T-helper 1 cell treated with Interleukin-12 subunit alpha and Interleukin-12 subunit beta and Interleukin-4 antibody, amounts not matched to agents 30 ng/mL and 1 ng/mL, for 36 hours (primary cell): ENCODE results near the gene MAB21L2. TPM values are rescaled to one million over a fixed set of nuclear protein-coding genes. Genes with fewer than 3 reads are reported as not detected.
"Not testable (repeated sequence)": the region's sequence is repeated elsewhere in the genome, so short reads cannot be mapped to it uniquely, and the experiment has no call there.

ENCODE experiments used
- intact Hi-C: fragments of 100-400 bp; cut with micrococcal nuclease; formaldehyde crosslinking; loops from one replicate; pipeline ENCODE4 v1.15.1; 2024
- total RNA-seq: library from RNA; stranded (reverse); gene quantifications from 2 replicates; pipeline ENCODE4 v1.2.3, GENCODE V29; 2022

The MAB21L2 gene
- total RNA-seq, result not detected in 2 replicates

GRCh38 chr4:150582146-150582872 lies at the start of gene MAB21L2:
MAB21L2 (plus strand) TSS chr4:150582151; CDS start chr4:150583030, 879 bp downstream.
- intact Hi-C loops, result no loop called here

- intact Hi-C loops, result no loop called here
These were observed 48.3 kb upstream of the MAB21L2 start for GRCh38 chr4:150533673-150534072.

DNA sequence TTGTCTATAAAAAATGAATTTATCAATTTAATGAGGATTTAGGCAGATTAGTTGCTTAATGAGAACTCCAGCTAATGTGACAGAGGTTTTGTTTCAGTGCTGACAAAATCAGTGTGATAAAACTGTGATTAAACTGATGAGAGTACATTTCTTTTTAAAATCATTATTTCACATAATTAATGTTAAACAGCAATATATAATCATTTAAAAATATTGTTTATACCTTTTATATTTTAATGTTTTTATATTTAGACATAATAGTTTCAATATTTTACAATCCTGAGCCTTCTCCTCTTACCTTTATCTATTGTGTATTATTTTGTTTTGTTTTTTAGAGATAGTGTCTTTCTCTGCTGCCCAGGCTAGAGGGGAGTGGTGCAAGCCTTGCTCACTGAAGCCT lies 47.1 kb upstream of the MAB21L2 start:
- intact Hi-C loops, result no loop called here

DNA sequence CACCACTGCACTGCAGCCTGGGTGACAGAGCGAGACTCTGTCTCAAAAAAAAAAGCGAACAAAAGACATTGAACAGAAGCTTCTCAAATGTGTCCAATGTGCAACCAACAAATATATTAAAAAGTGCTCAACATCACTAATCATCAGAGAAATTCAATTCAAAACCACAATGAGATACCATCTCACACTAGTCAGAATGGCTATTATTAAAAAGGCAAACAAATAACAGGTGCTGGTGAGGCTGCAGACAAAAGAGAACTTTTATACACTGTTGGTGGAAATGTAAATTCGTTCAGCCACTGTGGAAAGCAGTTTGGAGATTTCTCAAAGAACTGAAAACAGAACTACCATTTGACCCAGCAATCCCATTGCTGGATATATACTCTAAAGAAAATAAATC lies 44.0 kb upstream of the MAB21L2 start:
- intact Hi-C loops, result not testable (repeated sequence)

DNA sequence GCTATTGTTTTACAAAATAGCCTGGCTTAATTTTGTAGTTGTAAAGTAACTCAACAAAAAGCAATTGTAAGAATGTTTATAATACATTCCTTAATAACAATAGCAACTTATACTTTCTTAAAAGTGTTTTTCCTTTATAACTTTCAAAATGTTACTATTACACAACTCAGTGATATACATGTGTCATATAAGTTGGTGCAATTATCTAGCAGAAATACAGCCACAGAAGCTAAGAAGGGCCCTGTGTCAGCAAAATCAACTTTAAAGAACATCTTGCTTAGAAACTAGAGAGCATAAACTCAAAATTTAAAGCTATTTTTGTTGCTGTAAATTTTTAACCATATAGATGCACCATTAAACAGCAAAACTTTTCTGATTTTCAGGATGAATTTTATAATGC lies 41.4 kb upstream of the MAB21L2 start:
- intact Hi-C loops, result no loop called here

- intact Hi-C loops, result no loop called here
These were observed 41.0 kb upstream of the MAB21L2 start for GRCh38 chr4:150540959-150541360.

DNA sequence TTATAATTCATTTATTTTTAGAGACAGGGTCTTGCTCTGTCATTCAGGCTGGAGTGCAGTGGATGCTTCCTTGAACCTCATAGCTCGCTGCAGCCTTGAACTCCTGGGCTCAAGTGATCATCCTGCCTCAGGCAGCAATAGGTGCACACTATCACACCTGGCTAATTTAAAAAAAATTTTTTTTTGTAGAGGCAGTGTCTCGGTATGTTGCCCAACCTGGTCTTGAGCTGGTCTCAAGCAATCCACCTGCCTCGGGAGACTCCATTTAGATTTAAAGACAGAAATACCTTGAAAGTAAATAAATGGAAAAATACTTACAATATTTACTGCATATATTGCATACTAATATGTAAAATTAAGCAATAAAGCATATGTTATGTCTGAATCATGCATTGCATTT lies 40.3 kb upstream of the MAB21L2 start:
- intact Hi-C loops, result no loop called here

DNA sequence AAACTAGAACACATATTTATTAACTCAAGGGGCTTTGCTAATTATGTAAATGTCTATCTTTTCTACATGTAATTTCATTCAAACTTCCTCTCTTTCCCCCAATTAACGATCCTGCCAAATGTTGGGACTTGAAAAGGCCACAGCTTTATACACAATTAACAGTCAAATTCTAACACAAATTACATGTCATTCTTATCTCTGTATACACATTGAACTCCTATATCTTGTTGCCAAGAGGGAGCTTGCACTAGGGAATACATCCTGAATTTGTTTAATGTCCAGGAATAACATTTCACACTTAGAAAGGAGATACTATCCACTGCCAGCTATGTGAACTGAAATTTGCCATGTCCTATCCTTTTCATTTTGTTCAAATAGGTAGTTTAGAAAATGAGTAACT lies 38.9 kb upstream of the MAB21L2 start:
- intact Hi-C loops, result no loop called here

GRCh38 chr4:150546286-150546685 lies 35.7 kb upstream of the MAB21L2 start:
- intact Hi-C loops, result no loop called here

DNA sequence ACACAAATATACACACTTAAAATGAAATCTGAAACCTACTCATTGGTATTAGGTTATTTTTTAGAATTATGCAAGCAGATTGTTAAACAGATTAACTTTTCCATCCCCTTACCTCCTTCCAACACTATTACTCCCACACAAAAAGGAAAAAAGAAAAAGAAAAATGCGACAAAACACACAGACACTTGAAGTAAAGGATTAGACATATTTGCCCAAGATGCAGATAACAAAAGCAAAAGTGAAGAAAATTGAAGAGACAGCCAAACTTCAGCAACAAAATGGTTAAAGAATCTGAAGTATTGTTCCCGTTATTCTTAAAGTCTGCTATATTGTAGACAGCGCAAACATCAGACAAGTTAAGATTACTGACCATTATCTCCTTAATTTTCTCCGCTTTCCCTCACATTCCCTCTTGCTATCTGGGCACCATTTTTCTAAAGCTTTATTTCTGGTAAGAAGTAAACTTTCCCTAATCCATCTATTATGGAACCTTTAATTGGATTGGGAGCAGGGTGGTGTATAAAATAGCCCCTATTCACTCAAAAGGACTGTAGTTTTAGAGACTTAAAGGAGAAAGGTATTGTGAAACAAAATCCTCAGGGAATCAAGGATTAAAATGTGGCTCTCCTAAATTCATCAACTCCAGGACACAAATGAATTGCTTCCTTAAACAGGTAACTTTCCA lies 34.7 kb upstream of the MAB21L2 start:
- intact Hi-C loops, result no loop called here

DNA sequence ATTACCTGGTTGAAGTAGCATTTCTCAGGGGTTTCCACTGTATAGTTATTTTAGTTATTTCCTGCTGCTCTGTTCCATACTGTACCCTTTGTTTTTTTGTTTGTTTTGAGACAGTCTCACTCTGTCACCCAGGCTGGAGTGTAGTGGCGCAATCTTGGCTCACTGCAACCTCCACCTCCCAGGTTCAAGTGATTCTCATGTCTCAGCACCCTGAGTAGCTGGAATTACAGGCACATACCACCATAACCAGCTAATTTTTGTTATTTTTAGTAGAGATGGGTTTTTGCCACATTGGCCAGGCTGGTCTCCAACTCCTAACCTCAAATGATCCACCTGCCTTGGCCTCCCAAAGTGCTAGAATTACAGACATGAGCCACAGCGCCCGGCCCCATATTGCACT lies 24.1 kb upstream of the MAB21L2 start:
- intact Hi-C loops, result not testable (repeated sequence)

DNA sequence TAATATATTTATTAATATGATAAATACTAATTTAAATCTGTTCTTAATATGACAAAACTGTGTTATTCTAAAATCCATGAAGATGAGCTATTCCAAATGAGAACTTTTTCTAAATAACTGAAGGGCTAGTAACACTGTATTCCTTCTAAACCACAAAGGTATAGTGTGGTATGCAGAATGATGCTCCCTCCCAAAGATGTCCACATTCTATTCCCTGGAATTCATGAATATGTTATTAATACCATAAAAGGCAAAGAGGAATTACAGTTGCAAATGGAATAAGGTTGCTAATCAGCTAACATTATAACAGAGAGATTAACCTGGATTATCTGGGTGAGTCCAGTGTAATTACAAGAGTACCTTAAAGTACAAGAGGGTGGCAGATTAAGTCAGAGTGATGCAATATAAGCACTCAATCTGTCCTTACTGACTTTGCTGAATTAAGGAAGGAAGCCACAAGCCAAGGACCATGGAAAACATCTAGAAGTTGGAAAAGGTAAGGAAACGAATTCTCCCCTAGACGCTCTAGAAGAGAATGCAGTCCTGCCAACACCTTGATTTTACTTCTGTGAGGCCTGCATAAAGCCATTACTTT lies 20.7 kb upstream of the MAB21L2 start:
- intact Hi-C loops, result no loop called here

DNA sequence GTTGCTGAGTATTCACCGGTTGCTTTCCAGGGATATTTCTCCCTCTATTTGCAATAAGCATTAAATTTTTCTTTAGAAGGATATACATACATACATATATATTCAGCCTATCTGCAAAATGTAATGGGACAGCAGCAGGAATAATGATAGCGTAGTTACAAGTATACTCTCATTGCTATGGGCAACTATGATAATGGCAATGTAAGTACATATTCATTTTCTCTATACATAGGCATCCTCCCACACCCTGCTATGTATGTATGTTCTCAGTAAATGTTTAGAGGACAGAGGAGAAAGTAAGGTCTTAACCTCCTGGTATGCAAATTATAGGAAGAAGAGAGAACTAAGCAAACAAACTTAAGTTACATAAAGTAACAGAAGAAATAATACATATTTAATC lies 19.7 kb upstream of the MAB21L2 start:
- intact Hi-C loops, result no loop called here

- intact Hi-C loops, result no loop called here
These were observed 19.2 kb upstream of the MAB21L2 start for GRCh38 chr4:150562751-150563150.

DNA sequence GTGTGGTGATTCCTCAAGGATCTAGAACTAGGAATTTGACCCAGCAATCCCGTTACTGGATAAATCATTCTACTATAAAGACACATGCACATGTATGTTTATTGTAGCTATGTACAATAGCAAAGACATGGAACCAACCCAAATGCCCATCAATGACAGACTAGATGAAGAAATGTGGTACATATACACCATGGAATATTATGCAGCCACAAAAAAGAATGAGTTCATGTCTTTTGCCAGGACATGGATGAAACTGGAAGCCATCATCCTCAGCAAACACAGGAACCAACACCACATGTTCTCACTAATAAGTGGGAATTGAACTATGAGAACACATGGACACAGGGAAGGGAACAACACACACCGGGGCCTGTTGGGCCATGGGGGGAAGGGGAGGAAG lies 17.0 kb upstream of the MAB21L2 start:
- intact Hi-C loops, result not testable (repeated sequence)

GRCh38 chr4:150567070-150567469 lies 14.9 kb upstream of the MAB21L2 start:
- intact Hi-C loops, result no loop called here

GRCh38 chr4:150569384-150569987 lies 12.5 kb upstream of the MAB21L2 start:
- intact Hi-C loops, result no loop called here

- intact Hi-C loops, result no loop called here
These were observed 11.9 kb upstream of the MAB21L2 start for GRCh38 chr4:150569998-150570535.

GRCh38 chr4:150570862-150571261 lies 11.1 kb upstream of the MAB21L2 start:
- intact Hi-C loops, result no loop called here

DNA sequence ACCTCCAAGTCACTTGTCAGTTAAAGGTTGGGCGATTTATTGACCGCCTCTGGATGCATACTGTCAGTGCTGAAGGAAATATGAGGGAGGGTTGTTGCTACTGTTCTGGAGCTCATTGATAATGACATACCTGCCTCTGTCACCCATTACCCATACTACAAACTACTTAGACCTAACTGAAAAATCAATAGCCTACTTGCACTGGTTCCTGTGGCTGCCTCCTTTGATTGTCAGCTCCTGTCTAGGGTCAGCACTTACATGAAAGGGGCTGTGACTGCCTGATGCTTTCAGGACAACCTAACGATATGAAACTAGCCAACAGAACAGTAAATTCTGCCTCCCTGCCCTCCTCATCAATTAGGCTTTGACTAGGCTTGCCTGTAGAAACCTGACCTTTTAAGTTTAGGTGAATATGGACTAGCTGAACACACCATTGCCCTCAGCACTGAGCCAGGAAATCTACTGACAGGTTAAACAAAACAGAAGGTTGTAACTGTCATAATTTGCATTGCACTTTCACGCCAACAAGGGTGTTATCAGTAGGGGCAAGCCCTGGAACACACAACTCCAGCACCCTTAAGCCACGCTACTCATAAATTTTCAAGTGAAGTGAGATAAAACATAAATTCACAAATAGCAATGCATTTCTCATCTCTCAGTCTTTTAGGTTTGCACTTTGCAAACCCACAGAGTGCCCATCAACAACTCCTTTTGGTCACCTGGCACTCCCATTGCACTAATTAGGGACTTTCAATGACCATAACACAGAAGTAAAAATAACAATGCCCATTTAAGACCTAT lies 9.0 kb upstream of the MAB21L2 start:
- intact Hi-C loops, result no loop called here

DNA sequence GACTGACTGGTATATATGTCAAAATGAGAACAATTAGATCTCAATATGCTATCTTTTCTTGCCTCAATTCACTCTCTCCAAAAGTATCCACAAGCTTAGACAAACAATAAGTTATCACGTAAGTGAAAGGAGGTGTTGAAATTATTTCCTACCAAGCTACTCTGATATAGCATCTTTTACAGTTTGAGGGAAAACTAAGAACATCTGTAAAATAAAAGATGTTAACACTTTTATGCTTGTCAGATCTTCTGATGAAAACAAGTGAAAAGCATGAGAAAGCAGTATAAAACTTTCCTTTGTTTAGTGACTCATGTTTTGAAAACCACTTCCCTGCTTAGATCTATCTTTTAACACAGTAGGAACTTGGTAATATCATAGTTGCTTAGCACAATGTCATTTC lies 8.4 kb upstream of the MAB21L2 start:
- intact Hi-C loops, result no loop called here
